Mucosa of descending colon (tissue), 3 donors: ENCODE data around the gene EXD1. TPM values are rescaled to one million over a fixed set of nuclear protein-coding genes. Genes with fewer than 3 reads are reported as not detected.

ENCODE experiments used
- ATAC-seq: fragments of 200-7000 bp; cut with Tn5 transposase; one replicate; pipeline ENCODE4 v1.9.1; 2020; ENCODE audit warnings: mild to moderate bottlenecking, moderate library complexity
- DNase-seq, 3 donors: peaks; one replicate each; pipeline ENCODE4 v3.0.0-alpha.2; 2020
- H3K36me3 ChIP-seq: fragments of 200-600 bp; one replicate; pipeline ENCODE4 v1.8.0; 2021; ENCODE audit warnings: low read depth, mild to moderate bottlenecking
- H3K4me1 ChIP-seq: fragments of 200-600 bp; one replicate; pipeline ENCODE4 v1.8.0; 2021; ENCODE audit warnings: low read depth, mild to moderate bottlenecking
- H3K4me3 ChIP-seq: fragments of 200-600 bp; one replicate; pipeline ENCODE4 v1.8.0; 2021; ENCODE audit warnings: mild to moderate bottlenecking
- H3K9me3 ChIP-seq: fragments of 200-600 bp; one replicate; pipeline ENCODE4 v1.8.0; 2021; ENCODE audit warnings: mild to moderate bottlenecking
- CTCF ChIP-seq: fragments of 200-600 bp; IDR thresholded peaks from one replicate; pipeline ENCODE4 v1.8.0; 2022; ENCODE audit warnings: antibody characterized with exemption, mild to moderate bottlenecking
- intact Hi-C, 2 donors: fragments of 100-400 bp; cut with DNase I in 1 of 2; cut with micrococcal nuclease in 1 of 2; formaldehyde crosslinking; loops; one replicate each; pipeline versions ENCODE4 v1.11.0 to v1.11.1; 2022; cut with DNase I, micrococcal nuclease
- total RNA-seq, 3 donors: library from RNA; stranded (reverse); fragmentation: NEBNext Ultra II Directional in 2 of 3; extraction: Animal tissue kit (Norgen Biotek cat#: 25700) in 2 of 3; gene quantifications; one replicate each; pipeline versions ENCODE4 v1.2.1 to v1.2.4, GENCODE V29; 2021 to 2023
- donor health status: DM: no; HTN: no; CAD: no; lungs with moderate emphysema.
- donor health status: DM: no; HTN: no; CAD: no.
- donor health status: DM: no; HTN: yes; CAD: no.

Gene EXD1
- total RNA-seq, 3 donors from 2014 or later: not detected

DNA sequence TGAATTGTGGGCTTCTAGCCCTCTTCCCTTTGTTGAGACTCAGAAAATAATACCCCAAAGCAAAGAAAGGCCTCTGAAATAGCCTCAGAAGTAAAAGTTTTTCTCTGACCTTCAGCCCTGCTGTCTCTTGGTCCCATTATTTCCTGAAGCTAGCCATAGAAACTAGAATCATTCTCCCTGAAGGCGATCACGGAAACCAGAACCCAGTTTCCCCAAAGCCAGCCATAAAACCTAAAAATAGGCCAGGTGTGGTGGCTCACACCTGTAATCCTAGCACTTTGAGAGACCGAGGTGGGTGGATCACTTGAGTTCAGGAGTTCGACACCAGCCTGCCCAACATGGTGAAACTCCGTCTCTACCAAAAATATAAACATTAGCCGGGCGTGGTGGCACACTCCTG, 27.2 kb downstream of the EXD1 start:
- H3K4me3 ChIP-seq: no peak overlapping the region
- no peaks in the 10 kb centered on the region for H3K4me1 ChIP-seq
- intact Hi-C loops: no loop called here
- ATAC-seq: peak; percentile 77
- peak in 1 of 3 donors; percentile 15 for DNase-seq
- TF ChIP-seq CTCF: no peak
- H3K36me3 ChIP-seq: no peaks in the 10 kb centered on the region
- no peaks in the 10 kb centered on the region for H3K9me3 ChIP-seq

DNA sequence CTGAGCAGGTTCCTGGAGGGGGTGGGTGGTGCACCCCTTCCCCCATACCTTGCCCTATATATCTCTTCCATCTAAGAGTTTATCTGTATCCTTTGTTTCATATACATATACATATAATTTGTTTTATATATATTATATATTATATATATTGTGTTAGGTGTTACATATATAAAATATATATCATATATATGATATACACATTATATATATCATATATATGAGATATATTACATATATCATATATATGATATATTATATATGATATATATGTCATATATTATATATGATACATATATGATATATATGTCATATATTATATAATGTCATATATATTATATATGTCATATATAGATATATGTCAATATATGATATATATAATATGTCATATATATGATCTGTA, 31.1 kb downstream of the EXD1 start:
- no peak for TF ChIP-seq CTCF
- intact Hi-C loops: no loop called here
- no peak for DNase-seq
- Histone ChIP-seq H3K4me3 (no peak overlapping the region), H3K9me3 (no peaks in the 10 kb centered on the region), H3K4me1 (no peaks in the 10 kb centered on the region), H3K36me3 (no peaks in the 10 kb centered on the region)
- no peak for ATAC-seq

- intact Hi-C loops: no loop called here
- no peak overlapping the region for H3K4me3 ChIP-seq
- TF ChIP-seq CTCF: no peak
These were observed 36.1 kb downstream of the EXD1 start for GRCh38 chr15:41194444-41194843.

GRCh38 chr15:41183581-41183980, 47.0 kb downstream of the EXD1 start:
- no peak for DNase-seq
- intact Hi-C loops: loop anchor here (10.0 kb wide), 1 partner anchor 279 kb away; no protein-coding TSS in a partner anchor
- H3K4me3 ChIP-seq: no peak overlapping the region
- no peak for ATAC-seq
- H3K36me3 ChIP-seq: no peaks in the 10 kb centered on the region
- no peaks in the 10 kb centered on the region for H3K4me1 ChIP-seq
- H3K9me3 ChIP-seq: no peaks in the 10 kb centered on the region
- TF ChIP-seq CTCF: no peak

More at GRCh38 chr15:41194444-41194843, 36.1 kb downstream of the EXD1 start:
- Histone ChIP-seq H3K9me3 (no peaks in the 10 kb centered on the region), H3K4me1 (no peaks in the 10 kb centered on the region), H3K36me3 (no peaks in the 10 kb centered on the region)
- no peak for DNase-seq
- ATAC-seq: no peak

GRCh38 chr15:41182266-41182665, 48.3 kb downstream of the EXD1 start:
- H3K4me1 ChIP-seq: no peaks in the 10 kb centered on the region
- H3K4me3 ChIP-seq: no peak overlapping the region
- no peak for DNase-seq
- intact Hi-C loops: loop anchor here (10.0 kb wide), 1 partner anchor 277 kb away; no protein-coding TSS in a partner anchor
- ATAC-seq: no peak
- no peaks in the 10 kb centered on the region for H3K9me3 ChIP-seq
- no peak for TF ChIP-seq CTCF
- no peaks in the 10 kb centered on the region for H3K36me3 ChIP-seq
